Activated CD4-positive, alpha-beta T cell treated with anti-CD3 and anti-CD28 coated beads for 48 hours (primary cell): Measurements from ENCODE around the gene MARS1.
"Not testable (repeated sequence)": the region's sequence is repeated elsewhere in the genome, so short reads cannot be mapped to it uniquely, and the experiment has no call there.

Experiments
- DNase-seq: peaks from one replicate; pipeline ENCODE4 v3.0.0-alpha.2; 2020

Gene MARS1

DNA sequence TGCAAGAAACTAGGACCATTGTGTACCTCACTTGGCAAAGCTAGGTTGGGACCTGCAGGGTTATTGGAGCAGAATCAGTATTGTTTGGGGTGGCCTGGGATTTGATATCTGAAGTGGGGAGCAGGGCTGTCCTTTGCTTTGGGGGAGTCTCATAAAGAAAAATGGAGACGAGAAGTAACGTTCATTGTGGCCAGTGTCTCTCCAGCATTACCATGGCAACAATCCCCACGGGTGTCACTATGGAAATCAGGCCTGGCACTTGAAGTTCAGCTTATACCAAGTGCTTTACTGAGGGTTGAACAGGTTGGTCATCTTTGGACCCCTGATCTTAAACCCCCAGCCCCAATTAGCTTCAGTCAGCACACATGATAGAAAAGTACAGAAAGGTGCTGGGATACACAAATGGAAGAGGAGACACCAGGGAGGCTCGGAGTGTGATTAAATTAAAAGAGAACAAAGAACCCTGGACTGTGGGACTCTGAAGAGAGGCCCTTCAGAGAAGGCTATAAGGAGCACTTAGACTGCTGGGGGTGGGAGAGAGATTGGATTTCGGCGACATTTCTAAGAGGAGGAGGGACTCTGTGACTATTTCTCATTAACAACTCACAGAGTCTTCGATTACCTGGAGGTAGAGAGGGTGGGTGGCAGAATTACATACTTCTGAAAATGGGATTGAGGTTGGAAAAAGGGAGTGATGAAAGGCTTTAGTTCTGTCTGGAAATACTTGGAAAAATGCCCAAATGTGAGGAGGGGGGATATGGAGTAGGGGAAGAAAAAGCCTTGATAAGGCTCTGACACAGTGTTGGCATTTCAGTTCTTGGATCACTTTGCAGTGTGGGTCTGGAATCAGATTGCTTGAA is 65.7 kb downstream of the MARS1 start:
- DNase-seq, result no peak

DNA sequence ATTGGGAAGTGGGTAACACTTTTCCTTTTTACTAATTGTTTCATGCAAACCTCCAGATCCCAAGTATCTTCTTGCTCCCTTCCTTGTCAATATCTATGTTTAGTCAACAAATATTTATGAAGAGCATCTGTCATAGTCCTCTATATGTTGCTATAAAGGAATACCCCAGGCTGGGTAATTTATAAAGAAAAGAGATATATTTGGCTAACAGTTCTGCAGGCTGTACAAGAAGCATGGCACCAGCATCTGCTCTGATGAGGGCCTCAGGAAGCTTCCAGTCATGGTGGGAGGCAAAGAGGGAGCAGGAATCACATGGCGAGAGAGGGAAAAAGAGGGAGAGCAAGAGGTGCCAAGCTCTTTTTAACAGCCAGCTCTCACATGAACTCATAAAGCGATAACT is 66.6 kb downstream of the MARS1 start:
- no peak for DNase-seq

DNA sequence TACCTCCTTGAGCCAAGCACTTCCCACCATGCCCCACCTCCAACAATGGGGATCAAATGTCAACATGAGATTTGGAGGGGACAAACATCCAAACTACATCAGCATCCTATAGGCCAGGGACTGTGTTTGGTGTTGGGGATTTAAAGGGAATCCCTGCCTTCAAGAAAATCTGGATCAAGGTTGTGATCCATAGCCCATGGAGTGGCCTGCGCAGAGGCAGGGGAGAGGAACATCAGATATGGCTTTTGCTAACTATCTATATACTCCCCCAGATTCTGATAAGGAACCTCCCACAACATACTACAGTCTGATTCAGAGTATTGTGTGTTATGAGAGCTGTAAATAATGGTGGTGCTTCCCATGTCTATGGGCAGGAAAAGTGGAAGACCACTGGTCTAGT is 67.0 kb downstream of the MARS1 start:
- DNase-seq, result no peak

DNA sequence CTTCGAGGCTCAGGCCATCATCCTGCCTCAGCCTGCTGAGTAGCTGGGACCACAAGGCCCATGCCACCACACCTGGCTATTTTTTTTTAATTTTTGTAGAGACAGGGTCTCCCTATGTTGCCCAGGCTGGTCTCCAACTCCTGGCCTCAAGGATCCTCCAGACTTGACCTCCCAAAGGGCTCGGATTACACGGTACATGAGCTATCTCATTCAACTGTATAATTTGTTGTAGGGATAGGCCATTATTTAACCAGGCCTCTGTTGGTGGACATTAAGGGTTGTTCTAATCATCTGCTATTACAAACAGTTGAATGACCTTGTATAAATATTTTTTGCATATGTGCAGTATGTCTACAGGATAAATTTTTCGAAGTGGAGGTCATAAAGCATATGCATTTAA is 71.0 kb downstream of the MARS1 start:
- no peak for DNase-seq

DNA sequence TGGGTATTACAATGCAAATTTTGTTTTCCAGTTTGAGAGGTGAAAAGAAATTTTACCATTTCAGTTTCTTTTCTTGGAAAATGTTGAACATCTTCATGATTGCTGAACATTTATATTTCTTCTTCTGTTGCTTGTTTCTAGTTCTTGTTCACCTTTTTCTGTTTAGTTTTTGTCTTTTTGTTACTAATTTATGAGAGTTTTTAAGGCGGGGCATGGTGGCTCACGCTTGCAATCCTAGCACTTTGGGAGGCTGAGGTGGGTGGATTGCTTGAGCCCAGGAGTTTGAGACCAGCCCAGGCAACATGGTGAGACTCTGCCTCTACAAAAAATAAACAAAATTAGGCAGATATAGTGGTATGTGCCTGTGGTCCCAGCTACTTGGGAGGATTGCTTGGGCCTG is 72.6 kb downstream of the MARS1 start:
- no peak for DNase-seq

DNA sequence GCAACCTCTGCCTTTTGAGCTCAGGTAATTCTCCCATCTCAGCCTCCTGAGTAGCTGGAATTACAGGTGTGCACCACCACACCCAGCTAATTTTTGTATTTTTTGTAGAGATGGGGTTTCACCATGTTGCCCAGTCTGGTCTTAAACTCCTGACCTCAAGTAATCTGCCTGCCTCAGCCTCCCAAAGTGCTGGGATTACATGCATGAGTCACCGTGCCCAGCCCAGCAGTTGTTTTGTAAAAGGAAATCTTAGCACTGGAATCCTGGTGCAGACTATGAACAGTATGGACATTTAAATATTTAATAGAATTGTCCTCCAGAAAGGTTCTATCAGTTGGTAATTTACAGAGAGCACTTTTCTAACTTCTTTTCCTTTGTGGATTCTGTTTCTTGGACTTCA is 73.2 kb downstream of the MARS1 start:
- not testable (repeated sequence) for DNase-seq

DNA sequence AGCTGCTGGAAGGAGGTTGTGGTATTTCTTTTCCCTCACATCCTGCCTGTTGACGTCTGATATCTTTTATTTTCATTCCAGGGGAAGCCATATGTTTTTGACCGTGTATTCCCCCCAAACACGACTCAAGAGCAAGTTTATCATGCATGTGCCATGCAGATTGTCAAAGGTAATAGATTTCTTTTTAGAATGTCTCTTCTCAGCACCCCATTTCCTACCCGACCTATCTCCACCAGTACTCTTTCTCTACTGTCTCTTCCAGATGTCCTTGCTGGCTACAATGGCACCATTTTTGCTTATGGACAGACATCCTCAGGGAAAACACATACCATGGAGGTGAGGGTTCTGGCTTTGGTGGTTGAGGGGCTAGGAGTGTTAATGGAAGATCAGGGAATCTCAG is 75.5 kb downstream of the MARS1 start:
- no peak for DNase-seq

DNA sequence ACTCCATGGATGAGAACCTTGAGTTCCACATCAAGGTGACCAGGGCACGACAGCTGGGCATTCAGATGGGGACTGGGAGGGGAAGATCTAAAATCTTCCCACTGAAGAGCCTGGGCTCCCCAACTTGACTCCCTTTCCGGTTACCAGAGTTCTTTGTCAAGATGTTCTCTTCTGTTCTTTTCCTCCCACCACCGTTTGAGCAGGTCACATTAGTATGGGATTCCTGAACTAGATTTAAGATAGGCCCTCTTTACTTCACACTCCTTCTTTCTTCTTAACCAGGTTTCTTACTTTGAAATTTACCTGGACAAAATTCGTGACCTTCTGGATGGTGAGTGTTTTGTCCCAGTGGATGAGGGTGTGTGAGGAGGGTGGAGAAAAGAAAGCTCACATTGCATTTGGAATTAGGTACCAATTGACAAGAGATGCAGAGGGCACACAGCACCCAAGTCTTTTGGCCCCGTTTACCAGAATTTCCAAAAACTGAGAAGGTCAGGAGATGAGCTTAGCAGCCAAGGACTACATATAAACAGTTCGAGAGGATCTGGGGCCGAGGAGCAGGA is 76.4 kb downstream of the MARS1 start:
- no peak for DNase-seq
